Measurements from ENCODE around the gene FBRS. TPM values are rescaled to one million over a fixed set of nuclear protein-coding genes. Genes with fewer than 3 reads are reported as not detected.

The FBRS gene
- total and polyA plus RNA-seq, 2 of the 13 experiments (the other 11 are each of a cell fraction or from before 2014, with no cell fraction given) = 13.7 to 16.2 TPM

- TF ChIP-seq CTCF (CRISPR knock-in tag; IDR thresholded peaks at IDR 0.05) = peak; percentile 4; the same call in 1 of the 2 replicates
- 0 out of 2 replicates have a peak, but pooled peaks have one; percentile 46 for TF ChIP-seq MZF1 (CRISPR knock-in tag; IDR thresholded peaks at IDR 0.05; ENCODE audit: borderline replicate concordance)
- 0 out of 2 replicates have a peak, but pooled peaks have one; percentile 27 for TF ChIP-seq ZNF335 (CRISPR knock-in tag; IDR thresholded peaks at IDR 0.05)
- TF ChIP-seq TFDP1 (CRISPR knock-in tag; IDR thresholded peaks at IDR 0.05; ENCODE audit: borderline replicate concordance) = peak; percentile 47; the same call in 1 of the 2 replicates
- TF ChIP-seq HNRNPK (IDR thresholded peaks at IDR 0.05; ENCODE audit: low read depth, low read length, poor library complexity, severe bottlenecking) = peak; percentile 47
- 0 out of 2 replicates have a peak, but pooled peaks have one; percentile 83 for TF ChIP-seq HBP1 (CRISPR knock-in tag; IDR thresholded peaks at IDR 0.05; ENCODE audit: low read depth)
- TF ChIP-seq PHF8 (CRISPR knock-in tag; IDR thresholded peaks at IDR 0.05) = peak; percentile 46
- TF ChIP-seq GTF3A (CRISPR knock-in tag; conservative IDR thresholded peaks at IDR 0.05) = 0 out of 2 replicates have a peak, but pooled peaks have one; percentile 32
- peak; percentile 53; the same call in 1 of the 2 replicates for TF ChIP-seq KDM2A (CRISPR knock-in tag; IDR thresholded peaks at IDR 0.05; ENCODE audit: borderline replicate concordance, low read depth)
- TF ChIP-seq PAXIP1 (CRISPR knock-in tag; conservative IDR thresholded peaks at IDR 0.05) = peak; percentile 58; the same call in 1 of the 2 replicates
- TF ChIP-seq GLI4 (CRISPR knock-in tag; IDR thresholded peaks at IDR 0.05; ENCODE audit: borderline replicate concordance) = 0 out of 2 replicates have a peak, but pooled peaks have one; percentile 24
- peak; percentile 86 for TF ChIP-seq PHF20 (CRISPR knock-in tag; IDR thresholded peaks at IDR 0.05)
- TF ChIP-seq IRF2 (CRISPR knock-in tag; IDR thresholded peaks at IDR 0.05) = peak; percentile 37; the same call in 1 of the 2 replicates
- TF ChIP-seq RXRB (CRISPR knock-in tag; IDR thresholded peaks at IDR 0.05; ENCODE audit: borderline replicate concordance) = peak; percentile 95
- TF ChIP-seq CENPBD1 (CRISPR knock-in tag; IDR thresholded peaks at IDR 0.05; ENCODE audit: borderline replicate concordance, low read depth) = no peak
- TF ChIP-seq NCOA2 (CRISPR knock-in tag; IDR thresholded peaks at IDR 0.05) = no peak
- TF ChIP-seq ETV6 (CRISPR knock-in tag; conservative IDR thresholded peaks at IDR 0.05) = 0 out of 2 replicates have a peak, but pooled peaks have one; percentile 3
- peak; percentile 81 for TF ChIP-seq THAP11 (CRISPR knock-in tag; IDR thresholded peaks at IDR 0.05)
- TF ChIP-seq ZNF563 (CRISPR knock-in tag; IDR thresholded peaks at IDR 0.05) = peak; percentile 59
- no peak for TF ChIP-seq SP1 (IDR thresholded peaks at IDR 0.05)
- peak; percentile 57; the same call in 1 of the 2 replicates for TF ChIP-seq SP1 (CRISPR knock-in tag; IDR thresholded peaks at IDR 0.05)
Observed at GRCh38 chr16:30698816-30699614, 40.8 kb downstream of the FBRS start, which contains the start of gene SRCAP (continued).
